Activated CD4-positive, alpha-beta T cell treated with anti-CD3 and anti-CD28 coated beads, Interleukin-2, amount 50 U/mL, for 16 hours (primary cell): ENCODE results near the gene APLF.
A peak's percentile ranks its signal among the peaks of the same experiment; 100 is the strongest.
"Not testable (repeated sequence)": the region's sequence is repeated elsewhere in the genome, so short reads cannot be mapped to it uniquely, and the experiment has no call there.

Experiments
- DNase-seq: peaks from one replicate; pipeline ENCODE4 v3.0.0-alpha.2; 2020

Gene APLF

DNA sequence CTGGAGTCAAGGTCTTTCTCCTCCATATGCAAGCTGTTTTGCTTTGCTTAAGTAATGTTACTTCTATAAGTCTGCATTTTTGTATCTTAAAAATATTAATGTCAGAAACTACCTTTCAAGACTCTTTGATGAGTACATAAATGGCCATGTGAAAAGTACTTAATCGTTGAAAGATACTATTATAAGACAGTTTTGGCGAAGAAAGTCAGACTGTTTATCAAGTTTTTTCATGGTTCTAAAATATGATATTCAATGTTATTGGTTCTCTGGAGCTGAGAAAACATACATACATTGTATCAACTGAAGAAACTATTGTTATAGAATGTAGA, 25.4 kb upstream of the APLF start:
- no peak for DNase-seq

DNA sequence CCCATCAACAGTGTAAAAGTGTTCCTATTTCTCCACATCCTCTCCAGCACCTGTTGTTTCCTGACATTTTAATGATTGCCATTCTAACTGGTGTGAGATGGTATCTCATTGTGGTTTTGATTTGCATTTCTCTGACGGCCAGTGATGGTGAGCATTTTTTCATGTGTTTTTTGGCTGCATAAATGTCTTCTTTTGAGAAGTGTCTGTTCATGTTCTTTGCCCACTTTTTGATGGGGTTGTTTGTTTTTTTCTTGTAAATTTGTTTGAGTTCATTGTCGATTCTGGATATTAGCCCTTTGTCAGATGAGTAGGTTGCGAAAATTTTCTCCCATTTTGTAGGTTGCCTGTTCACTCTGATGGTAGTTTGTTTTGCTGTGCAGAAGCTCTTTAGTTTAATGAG, 21.0 kb upstream of the APLF start:
- not testable (repeated sequence) for DNase-seq

DNA sequence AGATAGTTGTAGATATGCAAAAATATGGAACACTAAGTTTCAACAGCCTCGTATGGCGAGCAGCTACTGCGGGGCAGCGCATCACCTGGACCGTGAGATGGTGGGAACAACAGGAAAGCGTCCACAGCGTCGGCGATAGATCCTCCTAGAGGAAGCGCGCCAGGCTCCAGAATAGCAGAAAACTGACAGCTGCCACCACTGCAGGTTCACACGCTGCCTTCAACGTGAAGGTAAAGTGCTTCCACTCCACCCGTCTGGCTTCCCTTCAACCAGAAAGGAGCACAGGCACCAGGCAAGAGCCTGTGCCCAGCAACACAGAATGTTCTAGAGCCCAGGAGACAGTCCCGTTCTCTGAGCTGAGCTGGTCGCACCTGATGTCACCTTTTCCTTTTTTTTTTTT, 20.3 kb upstream of the APLF start:
- DNase-seq: no peak

DNA sequence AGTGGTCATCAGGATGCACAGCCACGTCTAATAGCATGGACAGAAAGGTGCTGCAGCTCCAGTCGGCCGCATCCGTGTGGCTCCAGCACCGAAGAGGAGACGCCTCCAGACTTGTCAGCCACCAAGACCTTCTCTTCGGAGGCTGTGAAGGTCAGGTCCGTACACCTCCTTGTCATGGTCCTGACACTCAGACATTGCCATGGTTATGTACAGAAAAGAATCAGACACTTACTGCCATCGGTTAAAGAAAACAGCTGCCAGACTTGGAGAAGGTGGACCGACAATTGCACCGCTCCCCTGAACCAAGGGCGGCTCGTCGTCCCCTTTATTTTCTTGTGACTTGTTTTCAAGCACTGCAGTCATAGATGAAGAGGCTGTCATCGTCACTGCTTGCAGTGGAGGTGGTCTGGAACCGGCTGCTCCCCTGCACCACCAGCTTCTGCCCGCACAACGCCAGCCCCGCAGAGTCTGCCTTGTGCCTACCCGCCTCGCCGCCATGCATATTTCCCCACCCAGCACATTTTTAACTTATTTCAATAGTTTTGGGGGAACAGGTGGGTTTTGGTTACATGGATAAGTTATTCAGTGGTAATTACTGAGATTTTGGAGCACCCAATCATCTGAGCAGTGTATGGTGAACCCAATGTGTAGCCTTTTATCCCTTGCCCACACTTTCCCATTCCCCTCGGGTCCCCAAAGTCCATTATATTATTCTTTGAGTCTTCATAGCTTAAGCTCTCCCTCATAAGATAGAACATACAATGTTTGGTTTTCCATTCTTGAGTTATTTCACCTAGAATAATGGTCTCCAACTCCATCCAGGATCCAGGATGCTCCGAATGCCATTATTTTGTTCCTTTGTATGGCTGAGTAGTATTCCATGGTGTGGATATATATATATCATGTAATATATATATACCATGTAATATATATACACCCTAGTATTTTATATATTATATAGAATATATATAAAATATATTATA, 18.4 kb upstream of the APLF start:
- DNase-seq: no peak

DNA sequence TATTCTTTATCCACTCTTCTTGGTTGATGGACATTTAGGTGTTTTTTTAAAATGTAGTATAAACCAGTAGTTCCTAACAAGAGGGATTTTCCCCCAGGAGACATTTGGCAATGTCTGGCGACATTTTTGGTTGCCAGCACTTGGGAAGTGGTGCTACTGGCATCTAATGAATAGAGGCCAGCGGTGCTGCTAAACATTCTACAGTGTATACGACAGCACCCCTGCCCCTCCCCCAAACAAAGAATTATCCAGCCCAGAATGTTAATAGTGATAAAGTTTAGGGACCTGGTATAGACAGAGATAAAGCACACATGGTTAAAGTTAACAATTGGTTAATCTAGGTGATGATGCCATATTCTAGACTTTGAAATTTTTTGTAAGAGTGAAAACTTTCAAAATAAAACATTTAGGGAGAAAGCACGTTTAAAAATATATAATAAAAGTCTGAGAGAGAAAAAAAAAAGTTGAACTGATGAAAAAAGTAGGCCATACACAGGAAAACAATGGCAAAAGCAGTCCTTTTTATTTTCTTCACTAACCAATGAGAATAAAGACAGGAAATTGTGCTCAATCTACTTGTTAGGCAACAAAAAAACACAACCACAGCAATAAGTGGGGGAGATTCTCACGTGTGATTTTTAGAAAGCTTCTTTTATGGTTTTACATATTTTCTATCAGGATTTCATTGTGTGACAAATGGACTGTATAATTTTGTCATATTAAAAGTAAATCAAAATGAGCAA, 15.1 kb upstream of the APLF start:
- no peak for DNase-seq

DNA sequence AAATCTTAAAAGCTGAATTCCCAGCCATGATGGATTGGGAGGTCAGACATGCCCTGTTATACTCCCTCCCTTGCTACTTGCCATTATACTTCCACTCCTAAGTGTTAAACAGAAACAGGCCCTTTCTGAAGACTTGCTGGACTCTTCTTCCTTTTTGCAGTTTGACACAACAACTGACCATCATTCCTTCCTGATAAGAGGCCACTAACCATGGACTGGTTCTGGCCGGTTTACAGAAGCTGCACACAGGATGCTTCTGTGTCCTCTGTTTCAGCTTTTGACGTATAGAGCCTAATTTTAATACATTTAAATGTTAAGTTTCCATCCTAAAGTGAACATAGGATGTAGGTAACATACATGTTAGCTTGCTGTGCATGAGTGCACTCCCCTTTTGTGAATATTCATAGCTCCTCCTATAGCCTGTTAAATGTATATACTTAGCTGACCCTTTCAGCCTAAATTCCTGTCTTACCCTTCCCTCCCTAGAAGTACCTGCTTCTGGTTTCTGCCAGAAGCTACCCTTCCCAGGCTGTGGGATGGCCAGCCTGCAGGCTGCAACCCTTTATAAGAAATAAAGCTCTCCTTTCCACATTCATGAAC, 13.5 kb upstream of the APLF start:
- no peak for DNase-seq

DNA sequence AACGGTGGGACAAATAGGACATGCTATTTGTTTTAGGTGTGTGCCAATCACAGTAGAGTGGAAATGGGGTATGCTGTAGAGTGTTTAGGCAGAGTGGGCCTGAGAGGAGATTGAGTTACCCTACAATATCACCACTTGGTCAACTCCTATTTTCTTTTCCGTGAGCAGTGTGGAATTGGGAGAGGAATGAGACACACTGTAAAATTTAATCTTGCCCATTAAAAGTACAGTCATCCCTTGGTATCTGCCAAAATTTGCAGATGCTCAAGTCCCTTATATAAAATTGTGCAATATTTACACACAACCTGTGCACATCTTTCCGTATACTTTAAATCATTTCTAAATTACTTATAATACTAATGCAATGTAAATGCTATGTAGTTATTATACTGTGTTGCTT, 12.7 kb upstream of the APLF start:
- DNase-seq: no peak

DNA sequence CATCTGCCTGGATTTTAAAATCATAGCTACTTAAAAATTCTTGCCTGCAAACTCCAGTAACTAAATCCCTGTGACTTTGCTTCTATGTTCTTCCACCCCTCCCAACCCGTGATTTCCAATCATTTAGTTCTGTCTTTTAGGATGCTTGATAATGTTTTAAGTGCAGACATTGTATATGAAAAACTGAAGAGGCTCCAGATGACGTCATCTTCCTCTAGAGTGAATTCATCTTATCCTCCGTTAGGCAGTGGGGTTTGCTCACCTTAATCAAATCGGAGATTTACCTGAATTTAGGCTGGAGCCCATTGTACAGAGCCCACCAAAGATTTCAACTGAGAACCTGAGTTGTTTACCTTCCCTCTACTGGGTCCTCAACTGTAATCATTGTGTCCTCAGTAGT, 11.2 kb upstream of the APLF start:
- no peak for DNase-seq

DNA sequence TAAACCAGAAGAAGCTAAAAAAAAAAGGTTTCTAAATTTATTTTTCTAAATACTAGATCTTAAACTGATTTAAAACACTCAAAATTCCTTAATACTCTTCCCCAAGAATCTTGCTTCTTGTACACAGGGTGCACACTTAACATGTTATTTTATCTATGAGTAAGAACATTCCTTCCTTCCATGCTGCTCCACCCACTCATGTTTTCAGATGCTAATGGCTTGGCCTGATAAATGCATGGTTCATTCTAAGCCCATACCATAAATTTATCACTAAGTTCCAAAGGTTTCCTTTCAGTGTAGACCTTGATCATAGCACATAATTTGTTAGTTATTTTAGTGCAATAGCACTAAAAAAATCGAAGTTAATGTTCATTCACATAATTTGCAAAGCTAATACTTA, 8.4 kb upstream of the APLF start:
- DNase-seq: no peak

DNA sequence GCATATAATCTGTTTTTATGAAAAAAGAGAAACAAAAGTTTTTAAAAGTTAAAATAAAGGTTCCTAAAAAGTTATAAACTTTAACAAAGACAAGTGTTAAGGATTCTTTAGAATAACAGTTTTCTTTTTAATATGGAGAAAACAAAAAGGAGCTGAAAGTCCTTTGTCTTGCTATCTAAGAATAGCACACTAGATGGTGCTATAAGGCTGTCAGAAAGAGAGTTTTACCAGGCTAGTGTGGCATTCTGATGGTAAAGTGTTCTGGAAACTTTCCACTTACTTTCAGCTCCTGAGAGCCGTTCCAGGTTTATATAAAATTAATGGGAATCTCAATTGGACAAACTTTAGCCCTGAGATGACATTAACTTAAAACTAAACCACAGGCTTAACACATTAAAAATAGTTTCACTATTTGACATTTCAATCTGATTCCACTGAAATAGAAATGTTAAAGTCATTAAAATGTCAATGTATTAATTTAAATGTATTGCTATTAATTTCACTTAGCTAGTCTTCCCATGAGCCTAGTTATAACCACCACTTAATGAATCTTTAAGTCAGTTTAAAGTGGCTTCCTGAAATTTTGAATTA, 4.0 kb upstream of the APLF start:
- DNase-seq: peak; percentile 69

DNA sequence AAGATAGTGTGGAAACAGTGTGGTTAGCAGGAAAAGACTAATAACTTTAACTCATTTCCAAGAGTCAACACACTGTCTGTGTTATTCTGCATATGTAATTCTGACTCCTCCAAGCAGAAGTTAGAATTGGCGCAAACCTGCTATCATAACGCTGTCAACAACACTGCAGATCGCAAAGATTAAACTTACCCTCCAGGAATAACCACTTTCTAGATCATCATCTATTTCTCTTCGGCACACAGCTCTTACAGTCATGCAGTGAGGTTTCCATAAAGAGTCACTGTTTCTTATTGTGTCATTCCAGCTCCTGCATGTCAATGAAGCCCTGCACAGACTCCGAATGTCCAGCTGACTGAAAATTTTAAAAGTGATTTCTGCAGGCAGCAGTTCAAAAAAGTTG, 2.7 kb upstream of the APLF start:
- peak; percentile 45 for DNase-seq

DNA sequence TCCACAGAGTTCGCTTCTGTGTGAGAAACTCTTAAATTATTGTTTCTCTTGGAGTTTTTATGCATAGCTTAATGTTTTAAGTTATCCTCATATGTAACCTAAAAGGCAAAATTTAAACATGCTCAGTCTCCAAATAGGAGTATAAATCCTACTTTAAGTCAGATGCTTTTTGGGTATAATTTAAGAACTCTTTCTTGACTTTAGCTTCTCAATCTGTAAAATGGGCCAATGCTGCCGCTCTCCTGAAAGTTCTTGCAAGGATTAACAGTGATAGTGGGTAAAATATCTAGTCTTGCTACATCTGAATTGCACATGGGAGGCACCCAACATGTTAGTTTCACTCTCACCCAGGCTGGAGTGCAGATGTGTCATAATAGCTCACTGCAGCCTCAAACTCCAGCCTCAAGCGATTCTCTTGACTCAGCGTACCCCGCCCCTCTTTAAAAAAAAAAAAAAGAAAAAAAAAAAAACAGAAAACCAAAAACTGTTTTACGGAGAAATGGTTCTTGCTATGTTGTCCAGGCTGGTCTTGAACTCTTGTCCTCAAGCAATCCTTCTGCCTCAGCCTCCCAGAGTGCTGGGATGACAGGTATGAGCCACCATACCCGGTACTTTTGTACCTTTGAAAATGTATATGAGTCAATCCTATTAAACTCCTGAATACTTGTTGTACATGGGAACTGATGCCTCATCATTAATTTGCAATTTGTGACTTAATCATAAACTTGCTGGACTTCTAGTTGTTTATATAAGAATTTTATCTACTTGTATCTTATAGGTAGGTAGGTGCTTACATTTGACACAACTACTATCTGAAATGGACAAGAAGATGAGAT, 2.1 kb upstream of the APLF start:
- DNase-seq: peak; percentile 86

DNA sequence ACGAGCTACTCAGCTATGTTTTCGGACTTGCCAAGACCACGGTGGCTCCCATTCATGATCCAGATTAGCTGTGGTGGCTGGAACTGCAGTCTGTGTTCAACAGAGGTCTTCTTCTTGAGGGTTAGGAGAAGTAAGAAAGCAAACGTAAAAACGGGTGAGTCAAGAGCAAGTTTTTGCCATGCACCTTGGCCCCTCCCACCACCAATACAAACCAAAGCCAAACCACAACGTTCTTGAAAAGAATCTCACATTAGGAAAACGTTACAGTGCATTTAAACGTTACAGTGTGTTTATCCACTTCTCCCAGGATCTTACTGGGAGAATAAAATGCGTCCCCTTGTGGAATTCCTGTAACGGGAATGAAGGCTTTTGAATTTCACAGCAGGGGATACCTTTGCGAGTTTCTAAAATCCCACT, 1.0 kb upstream of the APLF start:
- DNase-seq: peak; percentile 77

DNA sequence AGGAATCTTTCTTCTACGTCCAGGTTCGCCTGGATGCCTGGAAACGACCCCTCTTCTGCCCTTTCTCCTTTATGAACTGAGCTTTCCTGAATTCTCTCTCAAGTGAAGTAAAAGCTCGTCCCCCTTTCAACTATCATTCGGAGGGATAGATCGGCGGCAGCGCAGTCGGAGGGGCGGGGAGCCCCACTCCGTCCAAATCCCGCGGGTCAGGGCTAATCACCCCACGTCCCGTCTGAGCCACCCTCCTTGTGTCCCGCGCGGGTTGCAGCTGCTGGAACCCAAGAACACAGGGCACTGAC, 658 bp upstream of the APLF start:
- no peak for DNase-seq

DNA sequence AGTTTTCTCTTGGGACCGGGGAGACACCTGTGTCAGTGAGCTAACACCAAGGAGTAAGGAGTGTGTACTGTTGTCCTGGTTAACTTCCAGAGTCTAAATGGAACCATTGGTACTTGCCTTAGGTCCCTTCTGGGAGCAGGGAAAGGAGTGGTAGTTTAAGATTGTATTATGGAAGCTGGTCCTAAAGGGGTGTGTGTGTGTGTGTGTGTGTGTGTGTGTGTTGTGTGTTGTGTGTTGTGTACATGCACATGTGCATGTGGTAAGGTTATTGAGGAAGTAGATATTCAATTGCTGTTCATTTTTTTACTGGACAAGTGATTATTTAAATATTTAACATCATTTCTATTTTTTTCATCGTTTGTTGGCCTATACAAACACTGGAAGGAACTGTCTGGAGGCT, 1.4 kb downstream of the APLF start:
- no peak for DNase-seq

DNA sequence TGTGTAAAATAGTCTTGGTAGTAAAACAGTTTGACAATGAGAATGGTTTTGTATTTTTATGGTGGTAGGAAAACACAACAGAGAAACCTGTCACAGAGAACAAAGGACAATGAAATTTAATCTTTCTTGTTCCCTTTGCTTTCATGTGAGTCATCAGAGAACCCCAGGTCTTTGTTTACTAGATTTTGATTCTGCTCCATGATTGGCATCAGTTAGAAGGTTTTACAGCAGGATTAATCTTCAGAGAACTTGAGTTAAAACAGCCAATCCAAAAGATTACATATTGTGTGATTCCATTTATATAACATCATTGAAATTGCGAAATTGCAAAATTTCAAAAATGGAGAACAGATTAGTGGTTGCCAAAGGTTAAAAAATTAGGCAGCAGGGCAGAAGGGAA, 2.5 kb downstream of the APLF start:
- DNase-seq: no peak

DNA sequence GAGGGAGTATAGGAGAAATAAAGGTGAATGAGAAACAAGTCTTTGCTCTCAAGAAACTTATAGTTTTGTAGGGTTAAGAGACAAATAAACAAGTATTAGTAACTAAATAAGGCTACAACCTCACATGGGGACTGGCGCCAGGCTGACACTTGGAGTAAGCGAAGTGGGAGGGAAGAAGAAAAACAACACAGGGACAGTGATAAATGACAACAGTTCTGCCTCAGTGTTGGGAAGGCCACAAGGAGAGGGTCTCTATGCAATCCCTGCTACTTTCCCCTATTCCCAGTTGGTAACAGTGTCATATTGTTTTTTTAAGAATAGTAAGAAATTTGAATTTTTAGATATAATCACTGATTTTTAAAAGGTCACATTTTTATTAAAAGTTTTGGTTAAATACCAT, 4.0 kb downstream of the APLF start:
- DNase-seq: no peak

DNA sequence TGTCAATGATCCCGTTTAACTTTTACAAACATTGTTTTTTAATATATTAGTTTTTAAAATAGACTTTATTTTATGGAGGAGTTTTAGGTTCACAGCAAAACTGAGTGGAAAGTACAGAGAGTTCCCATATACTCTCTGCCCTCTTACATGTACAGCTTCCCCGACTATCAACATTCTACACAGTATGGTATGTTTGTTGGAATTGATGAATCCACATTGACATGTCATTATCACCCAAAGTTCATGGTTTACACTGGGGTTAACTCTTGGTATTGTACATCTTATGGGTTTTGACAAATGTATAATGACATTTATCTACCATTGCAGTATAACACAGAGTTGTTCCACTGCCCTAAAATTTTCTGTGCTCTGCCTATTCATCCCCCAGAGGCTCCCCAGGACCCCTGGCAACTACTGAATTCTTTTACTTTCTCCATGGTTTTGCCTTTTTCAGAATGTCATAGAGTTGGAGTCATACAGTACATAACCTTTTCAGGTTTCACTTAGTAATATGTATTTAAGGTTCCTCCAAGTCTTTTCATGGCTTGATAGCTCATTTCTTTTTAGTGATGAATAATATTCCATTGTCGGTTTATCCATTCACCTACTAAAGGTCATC, 5.5 kb downstream of the APLF start:
- no peak for DNase-seq

DNA sequence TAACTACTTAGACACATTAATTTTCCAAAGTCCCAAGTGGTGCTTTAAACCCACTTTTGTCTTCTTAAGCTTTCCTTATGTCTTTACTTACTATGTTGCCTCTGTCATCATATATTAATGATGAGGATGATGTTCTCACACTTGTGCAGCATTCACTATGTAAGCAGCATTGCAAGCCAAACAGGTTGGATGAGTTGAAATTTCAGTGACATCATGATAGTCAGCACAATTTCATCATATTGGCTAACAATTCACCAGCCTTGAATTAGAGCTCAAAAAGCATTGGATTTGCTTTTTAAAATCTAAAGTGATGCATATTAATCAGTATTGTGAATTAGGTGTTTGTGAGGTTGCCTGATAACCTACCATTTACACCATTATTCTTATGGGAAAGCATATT, 7.7 kb downstream of the APLF start:
- DNase-seq: no peak

DNA sequence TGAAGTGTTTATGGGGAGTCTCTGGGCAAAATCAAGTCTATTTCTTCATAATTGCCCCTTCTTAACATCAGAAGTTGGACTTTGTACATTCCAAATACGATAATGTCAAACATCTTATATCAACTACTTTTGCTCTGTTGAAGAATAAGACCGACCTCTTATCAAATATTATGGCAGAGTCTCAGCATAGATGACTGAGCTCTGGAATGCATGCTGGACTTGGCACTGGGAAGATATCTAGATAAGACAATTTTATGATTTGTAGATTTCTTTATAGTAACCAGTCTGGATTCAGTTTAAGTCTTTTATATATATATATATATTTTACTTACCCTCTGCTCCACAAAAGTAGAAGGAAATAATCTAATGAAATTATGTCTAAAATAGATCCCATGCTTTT, 8.2 kb downstream of the APLF start:
- no peak for DNase-seq

DNA sequence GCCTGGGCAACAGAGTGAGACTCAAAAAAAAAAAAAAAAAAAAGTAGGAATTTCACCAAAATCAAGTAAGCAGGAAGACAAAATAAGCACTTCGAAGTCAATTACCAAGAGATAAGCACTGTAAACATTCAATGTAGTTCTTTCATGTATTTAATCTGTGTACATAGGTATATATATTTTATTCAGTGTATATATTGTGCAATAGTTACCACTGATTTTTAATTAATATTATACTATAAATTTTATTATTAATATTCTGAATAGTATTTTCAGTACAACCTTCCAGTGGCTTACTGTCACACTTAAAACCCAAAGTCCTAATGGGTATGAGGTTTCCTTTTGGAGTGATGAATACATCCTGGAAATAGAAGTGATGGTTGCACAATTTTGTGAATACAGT, 9.1 kb downstream of the APLF start:
- DNase-seq: no peak

DNA sequence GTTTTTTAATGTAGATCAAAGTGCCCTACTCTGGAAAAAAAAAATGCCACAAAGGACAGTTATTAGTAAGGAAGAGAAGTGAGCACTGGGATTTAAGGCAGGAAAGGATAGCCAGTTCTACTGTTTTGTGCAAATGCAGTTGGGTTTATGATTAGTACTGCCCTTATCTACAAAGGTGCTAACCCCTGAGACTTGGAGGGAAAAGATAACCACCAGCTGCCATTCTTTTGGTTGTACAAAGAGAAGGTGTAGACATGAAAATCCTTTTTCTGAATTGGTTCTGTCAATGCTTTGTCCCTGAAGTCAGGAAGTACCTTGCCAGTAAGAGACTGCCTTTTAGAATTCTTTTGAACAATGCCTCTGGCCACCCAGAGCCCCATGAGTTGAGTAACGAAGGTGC, 11.3 kb downstream of the APLF start:
- DNase-seq: no peak
